Heart left ventricle (tissue), 16 donors: Measurements from ENCODE around the gene FNDC5. TPM values are rescaled to one million over a fixed set of nuclear protein-coding genes. Genes with fewer than 3 reads are reported as not detected.

Experiments used
- ATAC-seq, 4 donors: fragments of 200-7000 bp; cut with Tn5 transposase; one replicate each; pipeline ENCODE4 v1.9.1; 2020 to 2022; ENCODE audit warnings: moderate library complexity in 4 of 4, mild to moderate bottlenecking in 3 of 4, moderate number of reproducible peaks in 1 of 4
- DNase-seq, 5 donors: peaks; one replicate each; pipeline ENCODE4 v3.0.0-alpha.2; 2020
- H3K27ac ChIP-seq, 12 donors: fragments of 200-600 bp; sonication (generic) in 4 of 12; one replicate each; pipeline versions ENCODE4 v1.5.0 to v1.8.0; 2016 to 2022; ENCODE audit warnings: mild to moderate bottlenecking in 2 of 12
- H3K27me3 ChIP-seq, 9 donors: fragments of 200-600 bp; sonication (generic) in 2 of 9; one replicate each; pipeline versions ENCODE4 v1.5.1 to v1.8.0; 2016 to 2022; ENCODE audit warnings: mild to moderate bottlenecking in 3 of 9
- H3K36me3 ChIP-seq, 9 donors: fragments of 200-600 bp; sonication (generic) in 2 of 9; one replicate each; pipeline versions ENCODE4 v1.5.0 to v1.8.0; 2018 to 2022; ENCODE audit warnings: mild to moderate bottlenecking in 2 of 9
- H3K4me1 ChIP-seq, 12 donors: fragments of 200-600 bp; sonication (generic) in 4 of 12; one replicate each; pipeline versions ENCODE4 v1.5.0 to v1.8.0; 2016 to 2022; ENCODE audit warnings: mild to moderate bottlenecking in 3 of 12
- H3K4me3 ChIP-seq, 12 donors: fragments of 200-600 bp; sonication (generic) in 4 of 12; one replicate each; pipeline versions ENCODE4 v1.5.0 to v1.8.0; 2017 to 2022; ENCODE audit warnings: mild to moderate bottlenecking in 9 of 12, moderate library complexity in 4 of 12
- H3K9me3 ChIP-seq, 12 donors: fragments of 200-600 bp; sonication (generic) in 4 of 12; one replicate each; pipeline versions ENCODE4 v1.5.0 to v1.8.0; 2016 to 2022; ENCODE audit warnings: mild to moderate bottlenecking in 1 of 12
- CTCF ChIP-seq, 12 donors: fragments of 200-600 bp; sonication (generic) in 4 of 12; IDR thresholded peaks; one replicate each; pipeline versions ENCODE4 v1.5.0 to v1.8.0; 2018 to 2022; ENCODE audit warnings: antibody characterized with exemption in 12 of 12, mild to moderate bottlenecking in 5 of 12
- POLR2A ChIP-seq, 2 donors: fragments of 450-650 bp; IDR thresholded peaks; one replicate each; pipeline ENCODE4 v1.6.1; 2017; ENCODE audit warnings: antibody characterized with exemption in 2 of 2, mild to moderate bottlenecking in 2 of 2, moderate library complexity in 2 of 2
- WGBS, 4 donors: extraction: QIAGEN DNeasy Blood & Tissue Kit in 2 of 4; methylation state at CpG; one replicate each; pipeline versions ENCODE4 v1.1.5 to v1.1.7; 2013 to 2018; 5-methylcytosine and 5-hydroxymethylcytosine counted together
- intact Hi-C, 10 donors: fragments of 100-400 bp; cut with DNase I; formaldehyde crosslinking; loops; one replicate each; pipeline versions ENCODE4 v1.11.1 to v1.14.2; 2022
- polyA plus RNA-seq, 2 donors: library from polyadenylated mRNA; stranded (reverse); fragments of 200-250 nt; gene quantifications; one replicate each; pipeline ENCODE4 v1.2.3, GENCODE V29; 2013
- total RNA-seq, 9 donors: library from RNA; depleted of rRNA in 2 of 9; stranded (reverse); fragments of >200 nt in 2 of 9; fragmentation: NEBNext Ultra II Directional in 3 of 9; extraction: Animal tissue kit (Norgen Biotek cat#: 25700) in 3 of 9; gene quantifications; one replicate each; pipeline versions ENCODE4 v1.1.0 to v1.2.4, GENCODE V29; 2016 to 2023
- donor health status: ischemic (EF 13 %, LVEDD 7.1; RV severe dilation, severe dysfunction).
- donor health status: healthy with polysubstance abuse.
- donor health status: DM: no; HTN: yes; CAD: no.
- donor health status: DM: no; HTN: no; CAD: no.
- donor health status: ischemic (EF 25% LVEDD 6.9; RV normal size, moderate dysfunction).
- donor health status: ischemic (EF 25% LVEDD 5.7; RV mildly dilated, moderate dysfunction).
- donor health status: healthy.
- donor health status: DM: yes; HTN: yes; CAD: no.
- donor health status: ischemic (EF 35%, LVEDD 5.7; RV mildly dilated, moderate dysfunction).
- donor health status: nonischemic (EF 11% LVEDD 7.7; RV severe dilation, severe dysfunction).
- donor health status: DM: yes; HTN: yes; CAD: no.
- donor health status: PGD.
- donor health status: ischemic (EF 29% LVEDD 5.4; RV normal size, mild dysfunction).
- donor health status: nonischemic (EF 23%, LVEDD 6.1; RV moderate dilation, normal function).

Gene FNDC5
- total and polyA plus RNA-seq, 11 donors = 18.2 to 134 (median 59.7) TPM

GRCh38 chr1:32872192-32872460 lies 1.4 kb upstream of the FNDC5 start:
- intact Hi-C loops = loop anchor here in 9 of 10 donors (2.0 to 10.0 kb wide), 7 partner anchors 45 to 467 kb away; partner anchors contain the start of genes S100PBP (in 5 of the 9), YARS1 (in 5 of the 9) and AZIN2 (in 1 of the 9)
- no peak for DNase-seq
- ATAC-seq = peak in 1 of 4 donors; percentile 1
- 55 to 61% (median 56%) methylated on average over 7 of the region's 7 CpGs for WGBS, 4 donors
- H3K27ac ChIP-seq = peak overlapping the region in 6 of 12 donors; percentile 29 to 66 (median 52)
- H3K4me1 ChIP-seq = peaks cover 0 to 40% (median 11%) of the 10 kb centered on the region in 12 donors
- peaks cover 0 to 25% (median 0%) of the 10 kb centered on the region in 9 donors for H3K27me3 ChIP-seq
- TF ChIP-seq POLR2A (IDR thresholded peaks at IDR 0.05) = no peak
- no peak for TF ChIP-seq CTCF (IDR thresholded peaks at IDR 0.05)
- no peaks in the 10 kb centered on the region for H3K9me3 ChIP-seq
- H3K4me3 ChIP-seq = peak overlapping the region in 8 of 12 donors; percentile 10 to 68 (median 56)
- no peaks in the 10 kb centered on the region for H3K36me3 ChIP-seq

- peak in 3 of 5 donors; percentile 35 to 47 (median 40) for DNase-seq
- WGBS, 4 donors = 43 to 49% (median 48%) methylated on average over 13 of the region's 13 CpGs
- Histone ChIP-seq H3K27me3 (peaks cover 0 to 25% (median 0%) of the 10 kb centered on the region in 9 donors), H3K27ac (peak overlapping the region in 10 of 12 donors; percentile 8 to 70 (median 49)), H3K9me3 (no peaks in the 10 kb centered on the region), H3K4me1 (peaks cover 0 to 34% (median 11%) of the 10 kb centered on the region in 12 donors), H3K36me3 (no peaks in the 10 kb centered on the region), H3K4me3 (peak overlapping the region; percentile 23 to 70 (median 56))
- intact Hi-C loops = loop anchor here in 9 of 10 donors (2.0 to 10.0 kb wide), 7 partner anchors 44 to 467 kb away; partner anchors contain the start of genes S100PBP (in 5 of the 9), YARS1 (in 5 of the 9) and AZIN2 (in 1 of the 9)
- TF ChIP-seq POLR2A (IDR thresholded peaks at IDR 0.05) (no peak), CTCF (IDR thresholded peaks at IDR 0.05) (no peak)
- peak in 3 of 4 donors; percentile 19 to 47 (median 45) for ATAC-seq
These were observed 866 bp upstream of the FNDC5 start for GRCh38 chr1:32871364-32872191.

- Histone ChIP-seq H3K27me3 (peaks cover 0 to 25% (median 0%) of the 10 kb centered on the region in 9 donors), H3K4me3 (peak overlapping the region in 11 of 12 donors; percentile 24 to 70 (median 47)), H3K4me1 (peaks cover 0 to 44% (median 19%) of the 10 kb centered on the region in 12 donors), H3K27ac (peak overlapping the region in 8 of 12 donors; percentile 19 to 70 (median 54)), H3K36me3 (no peaks in the 10 kb centered on the region), H3K9me3 (no peaks in the 10 kb centered on the region)
- DNase-seq (peak in 1 of 5 donors; percentile 37), ATAC-seq (peak in 3 of 4 donors; percentile 8 to 21 (median 16))
- intact Hi-C loops = loop anchor here (5.0 to 10.0 kb wide), 8 partner anchors 43 to 465 kb away; partner anchors contain the start of genes S100PBP (in 5 of the 10), YARS1 (in 5 of the 10), AZIN2 (in 1 of the 10) and SYNC (in 1 of the 10)
- 39 to 48% (median 45%) methylated on average over 14 to 16 of the region's 16 CpGs for WGBS, 4 donors
- TF ChIP-seq CTCF (IDR thresholded peaks at IDR 0.05) (no peak), POLR2A (IDR thresholded peaks at IDR 0.05) (no peak)
These were observed 643 bp downstream of the FNDC5 start for GRCh38 chr1:32869923-32870614.
